HG03280 (cell line): ENCODE data around the gene BIN2.
"Not testable (repeated sequence)": the region's sequence is repeated elsewhere in the genome, so short reads cannot be mapped to it uniquely, and the experiment has no call there.

ENCODE experiments used
- ATAC-seq: cut with Tn5 transposase; IDR thresholded peaks from one replicate; pipeline ENCODE4 v1.9.1; 2021; ENCODE audit warnings: mild to moderate bottlenecking, moderate library complexity; ENCODE audit not compliant: unreplicated experiment

The BIN2 gene

DNA sequence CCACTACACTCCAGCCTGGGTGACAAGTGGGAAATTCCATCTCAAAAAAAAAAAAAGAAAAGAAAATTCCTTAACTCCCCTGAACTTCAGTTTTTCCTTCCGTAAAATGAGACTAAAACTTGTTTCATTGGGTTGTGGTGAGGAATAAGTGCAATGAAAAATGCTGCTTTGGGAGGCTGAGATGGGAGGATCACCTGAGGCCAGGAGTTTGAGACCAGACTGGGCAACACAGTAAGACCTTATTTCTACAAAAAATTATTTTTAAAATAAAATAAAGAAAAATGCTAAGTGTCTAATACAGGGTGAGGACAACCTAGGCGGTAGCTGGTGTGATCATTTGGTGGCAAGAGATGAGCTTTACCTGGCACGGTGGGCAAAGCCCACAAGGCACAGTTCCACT, 60.6 kb downstream of the BIN2 start:
- ATAC-seq: no peak

DNA sequence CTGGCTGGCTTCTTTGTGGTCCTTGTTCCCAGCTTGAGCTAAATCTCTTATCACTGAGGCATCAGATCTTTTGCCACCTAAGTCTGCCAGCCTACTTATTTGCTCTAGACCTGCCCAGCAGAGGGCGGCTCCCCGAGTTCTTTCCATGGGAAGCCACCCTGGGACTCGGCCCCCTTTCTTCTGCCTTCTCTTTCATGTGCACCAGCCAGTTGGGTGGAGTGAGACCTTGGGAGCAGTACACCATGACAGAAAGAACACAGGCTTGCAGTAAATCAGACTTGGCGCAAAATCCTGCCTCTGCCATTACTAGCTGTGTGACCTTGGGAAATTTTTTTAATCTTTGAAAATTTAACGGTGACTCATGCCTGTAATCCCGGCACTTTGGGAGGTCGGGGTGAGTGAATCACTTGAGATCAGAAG, 61.2 kb downstream of the BIN2 start:
- no peak for ATAC-seq

DNA sequence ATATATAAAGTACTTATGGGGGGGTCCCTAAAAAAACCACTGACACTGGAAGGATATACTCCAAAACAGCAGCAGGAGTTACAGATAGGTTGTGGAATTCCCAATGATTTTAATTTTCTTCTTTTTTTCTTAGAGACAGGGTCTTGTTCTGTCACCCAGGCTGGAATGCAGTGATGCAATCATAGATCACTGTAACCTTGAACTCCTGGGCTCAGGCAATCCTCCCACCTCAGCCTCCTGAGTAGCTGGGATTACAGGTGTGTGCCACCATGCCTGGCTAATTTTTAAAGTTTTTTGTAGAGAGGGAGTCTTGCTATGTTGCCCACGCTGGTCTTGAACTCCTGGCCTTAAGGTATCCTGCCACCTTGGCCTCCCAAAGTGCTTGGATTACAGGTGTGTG, 64.4 kb downstream of the BIN2 start:
- ATAC-seq: not testable (repeated sequence)

DNA sequence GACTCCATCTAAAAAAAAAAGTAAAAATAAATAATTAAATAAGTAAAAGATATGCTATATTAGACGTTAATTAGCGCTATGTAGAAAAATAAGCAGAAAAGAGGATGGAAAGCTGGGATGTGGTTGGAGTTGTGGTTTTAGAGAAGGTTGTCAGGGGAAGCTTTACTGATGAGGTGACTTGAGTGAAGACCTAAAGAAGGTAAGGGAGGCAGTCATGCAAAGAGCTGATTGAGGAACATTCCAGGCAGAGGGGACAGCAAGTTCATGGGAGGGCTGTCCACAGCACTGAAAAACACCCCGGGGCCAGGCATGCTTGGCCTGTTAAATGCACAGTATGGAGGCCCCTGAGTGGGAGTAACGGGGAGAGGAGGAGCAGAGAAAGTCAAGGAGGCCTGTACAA, 69.4 kb downstream of the BIN2 start:
- no peak for ATAC-seq

DNA sequence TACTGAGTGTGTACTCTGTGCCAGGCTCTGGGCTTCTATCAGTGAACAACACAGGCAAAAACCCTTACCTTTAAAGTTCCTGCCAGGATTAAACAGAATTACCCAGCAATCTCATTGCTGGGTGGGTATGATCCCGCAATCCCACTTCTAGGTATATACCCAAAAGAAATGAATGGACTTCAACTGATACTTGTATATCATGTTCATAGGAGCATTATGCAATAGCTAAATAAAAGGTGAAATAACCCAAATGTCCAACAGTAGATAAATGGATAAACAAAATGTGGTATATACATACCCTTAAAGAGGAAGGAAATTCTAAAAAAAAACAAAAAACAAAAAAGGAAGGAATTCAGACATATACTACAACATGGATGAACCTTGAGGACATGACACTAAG, 70.7 kb downstream of the BIN2 start:
- ATAC-seq: no peak

DNA sequence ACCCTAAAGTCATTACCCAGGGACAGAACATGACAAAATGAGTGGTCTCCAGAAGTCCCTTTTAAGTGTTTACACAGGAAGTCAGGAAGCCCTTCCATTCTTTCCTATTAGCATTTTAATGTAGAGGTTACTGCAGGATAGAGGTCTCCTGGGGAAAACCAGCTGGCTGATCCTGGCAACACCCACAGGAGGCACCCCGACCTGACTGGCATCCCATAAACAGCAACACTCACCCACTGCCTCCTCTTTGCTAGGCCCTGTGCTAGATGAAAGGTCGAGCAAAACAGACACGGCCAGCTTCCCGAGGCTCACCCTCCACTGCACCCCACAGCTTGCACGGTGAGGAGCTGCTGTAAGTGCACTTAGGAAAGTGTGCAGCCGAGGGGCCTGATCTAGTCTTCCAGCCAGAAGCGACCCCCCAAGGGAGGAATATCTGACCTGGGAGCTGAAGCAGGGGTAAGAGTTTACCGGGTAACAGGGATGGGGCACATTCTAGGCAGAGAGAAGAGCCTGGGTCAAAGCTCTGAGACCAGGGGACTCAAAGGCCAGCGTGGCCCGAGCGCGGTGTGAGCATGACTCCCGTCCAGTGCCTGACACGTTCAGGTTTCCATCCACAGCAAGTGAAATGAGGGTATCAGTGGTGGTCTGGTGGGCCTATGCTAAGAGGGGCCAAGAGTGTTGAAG, 76.3 kb downstream of the BIN2 start:
- ATAC-seq: no peak

DNA sequence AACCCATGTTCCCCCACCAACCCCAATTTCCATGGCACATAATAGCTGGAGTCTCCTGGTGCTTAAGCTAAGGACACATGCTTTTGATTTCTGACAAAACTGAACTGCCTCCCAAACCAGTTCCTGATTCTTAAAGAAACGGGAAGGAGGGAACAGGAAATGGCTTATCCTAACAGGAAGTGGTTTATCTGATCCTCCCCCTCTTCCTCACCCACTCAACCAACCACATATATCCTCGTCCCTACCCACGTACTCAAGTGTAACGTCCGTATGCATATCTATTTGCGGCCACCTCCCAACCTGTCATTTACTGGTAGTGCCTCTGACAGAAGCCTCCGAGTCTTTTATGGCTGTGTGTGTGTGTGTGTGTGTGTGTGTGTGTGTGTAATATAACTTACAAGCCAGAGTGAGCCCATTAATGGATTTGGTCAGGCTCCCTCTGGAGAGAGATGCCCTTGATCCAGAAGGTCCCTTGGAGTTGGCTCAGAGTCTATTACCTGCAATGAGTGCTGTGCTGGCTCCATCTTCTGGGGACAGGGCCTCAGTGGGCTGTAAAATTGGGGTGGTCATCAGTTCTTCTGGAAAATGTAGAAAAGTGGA, 77.6 kb downstream of the BIN2 start:
- no peak for ATAC-seq

DNA sequence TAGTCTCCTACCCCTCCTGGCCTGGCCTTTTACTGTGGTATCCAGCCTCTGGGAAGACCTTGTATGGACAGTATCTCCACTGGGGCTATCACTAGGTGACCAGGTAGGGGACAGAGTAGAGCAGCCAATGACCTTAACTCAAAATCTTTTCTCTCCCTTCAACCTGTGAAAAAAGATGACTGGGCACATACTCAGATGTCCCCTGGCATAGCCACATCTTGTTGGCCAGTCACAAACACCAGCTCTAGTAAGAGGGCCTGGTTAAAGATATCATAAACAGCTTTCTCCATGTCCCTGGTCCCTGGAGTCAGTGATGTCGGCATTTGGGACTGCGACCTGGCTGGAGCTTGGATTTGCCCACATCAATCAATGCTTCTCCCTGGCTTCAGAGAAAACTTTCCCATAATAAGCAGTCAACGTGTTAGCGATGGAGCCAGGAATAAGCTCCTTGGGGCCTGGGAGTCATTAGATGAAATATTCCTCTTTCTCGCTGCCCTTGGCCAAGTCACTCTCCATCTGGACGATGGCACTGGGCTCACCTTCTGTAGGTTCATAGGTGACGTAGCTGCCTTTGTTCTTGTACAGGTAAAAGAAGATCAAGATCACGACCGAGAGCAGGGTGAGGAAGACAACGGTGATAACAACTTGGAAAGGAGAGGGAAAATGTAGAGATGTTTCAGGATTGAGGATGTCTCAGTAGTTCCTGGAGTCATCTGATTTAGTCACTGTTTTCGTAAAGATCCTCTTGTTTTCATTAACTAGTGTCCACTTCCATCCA, 78.3 kb downstream of the BIN2 start:
- ATAC-seq: no peak

DNA sequence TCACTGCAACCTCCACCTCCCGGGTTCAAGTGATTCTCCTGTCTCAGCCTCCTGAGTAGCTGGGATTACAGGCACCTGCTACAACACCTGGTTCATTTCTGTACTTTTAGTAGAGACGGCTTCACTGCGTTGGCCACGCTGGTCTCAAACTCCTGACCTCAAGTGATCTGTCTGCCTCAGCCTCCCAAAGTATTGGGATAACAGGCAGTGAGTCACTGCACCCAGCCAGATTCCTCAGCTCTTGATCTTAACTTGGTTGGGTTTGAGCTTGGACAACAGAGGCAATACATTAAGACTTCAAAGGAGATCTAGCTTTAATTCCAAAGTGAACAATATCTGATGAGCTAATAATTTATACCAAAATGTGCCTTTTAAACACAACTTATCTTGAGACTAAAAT, 79.7 kb downstream of the BIN2 start:
- ATAC-seq: no peak

DNA sequence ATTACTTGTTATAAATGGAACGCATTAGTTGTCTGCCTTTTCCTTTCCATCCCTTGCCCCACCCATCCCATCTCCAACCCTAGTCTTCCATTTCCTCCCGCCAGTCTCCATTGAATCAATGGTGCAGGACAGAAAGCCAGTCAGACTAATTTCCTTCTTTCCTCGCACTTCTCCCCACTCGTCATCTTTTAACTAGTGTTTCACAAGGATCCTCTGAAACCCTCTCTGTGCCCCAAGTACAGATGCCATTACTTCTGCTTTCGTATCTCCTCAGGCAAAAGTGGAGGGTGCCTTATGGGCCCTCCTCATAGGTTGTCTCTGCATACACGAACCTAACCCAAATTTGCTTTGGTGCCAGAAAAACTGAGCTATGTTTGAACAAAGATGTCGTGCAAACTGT, 81.1 kb downstream of the BIN2 start:
- ATAC-seq: no peak

DNA sequence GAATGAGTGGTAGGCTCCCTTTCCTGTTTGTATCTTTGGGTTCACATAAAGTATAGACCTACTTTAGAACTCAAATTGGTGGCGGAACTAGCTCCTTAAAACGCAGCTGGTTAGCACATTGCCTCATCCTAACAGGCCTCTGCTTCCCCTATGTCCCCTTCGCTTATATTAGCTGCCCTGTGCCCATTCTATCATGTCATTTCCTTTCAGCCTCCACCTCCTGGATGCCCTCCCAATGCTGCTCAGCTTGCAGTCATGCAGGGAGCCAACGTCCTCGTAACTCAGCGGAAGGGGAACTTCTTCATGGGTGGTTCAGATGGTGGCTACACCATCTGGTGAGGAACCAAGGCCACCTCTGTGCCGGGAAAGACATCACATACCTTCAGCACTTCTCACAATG, 81.9 kb downstream of the BIN2 start:
- no peak for ATAC-seq

DNA sequence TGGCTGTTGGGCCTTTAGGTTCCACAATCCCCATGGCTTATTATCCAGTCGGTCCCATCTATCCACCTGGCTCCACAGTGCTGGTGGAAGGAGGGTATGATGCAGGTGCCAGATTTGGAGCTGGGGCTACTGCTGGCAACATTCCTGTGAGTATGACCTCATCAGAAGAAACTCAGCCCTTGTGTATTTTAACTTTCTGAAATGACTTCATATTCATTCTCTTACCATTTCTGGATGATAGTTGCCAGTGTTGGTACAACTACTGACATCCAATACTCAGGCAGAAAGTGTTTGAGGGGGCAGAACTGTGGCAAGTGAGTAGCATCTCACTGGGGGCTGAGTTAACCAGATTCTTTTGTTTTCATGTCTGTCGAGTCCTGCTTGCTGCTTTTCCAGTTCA, 83.0 kb downstream of the BIN2 start:
- ATAC-seq: no peak

DNA sequence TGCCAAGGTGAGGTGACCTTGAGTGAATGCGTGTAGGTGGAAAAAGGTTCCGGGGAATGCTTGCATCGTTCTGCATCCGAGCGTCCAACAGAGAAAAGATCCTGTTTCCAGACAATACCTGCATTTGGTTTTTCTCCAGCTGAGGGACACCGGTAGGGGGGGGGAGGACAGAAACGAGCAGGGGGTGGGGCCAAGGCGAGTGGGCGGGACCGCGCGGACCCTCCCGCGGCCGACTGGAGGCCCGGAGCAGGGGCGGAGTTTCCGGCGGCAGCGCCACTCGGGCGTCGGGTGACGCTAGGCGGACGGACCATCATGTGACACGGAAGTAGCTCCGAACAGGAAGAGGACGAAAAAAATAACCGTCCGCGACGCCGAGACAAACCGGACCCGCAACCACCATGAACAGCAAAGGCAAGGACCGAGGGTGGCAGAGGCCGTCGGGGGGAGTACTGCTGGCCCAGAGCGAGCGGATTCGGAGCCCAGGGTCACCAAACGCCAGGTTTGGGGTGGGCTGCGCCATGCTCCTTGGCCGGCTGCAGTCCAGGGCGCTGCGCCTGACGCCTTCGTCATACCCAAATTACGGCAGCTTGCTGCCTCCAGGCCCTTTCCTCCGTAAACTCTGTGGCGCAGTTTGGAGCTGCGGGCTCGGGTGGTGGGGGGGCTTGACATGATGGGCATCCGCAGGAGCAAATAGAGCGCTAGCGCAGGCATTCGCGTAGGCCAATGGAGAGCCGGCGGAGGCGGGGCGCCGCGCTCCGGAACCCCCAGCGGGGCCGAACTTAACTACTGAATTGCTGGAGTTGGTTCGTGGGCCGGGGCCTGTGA, 85.3 kb downstream of the BIN2 start, which contains the start of gene DAZAP2:
DAZAP2 (plus strand) TSS at position 317 of the 825 bp plus-strand sequence; CDS start at position 399, 82 bp downstream.
- ATAC-seq: peak; percentile 93

DNA sequence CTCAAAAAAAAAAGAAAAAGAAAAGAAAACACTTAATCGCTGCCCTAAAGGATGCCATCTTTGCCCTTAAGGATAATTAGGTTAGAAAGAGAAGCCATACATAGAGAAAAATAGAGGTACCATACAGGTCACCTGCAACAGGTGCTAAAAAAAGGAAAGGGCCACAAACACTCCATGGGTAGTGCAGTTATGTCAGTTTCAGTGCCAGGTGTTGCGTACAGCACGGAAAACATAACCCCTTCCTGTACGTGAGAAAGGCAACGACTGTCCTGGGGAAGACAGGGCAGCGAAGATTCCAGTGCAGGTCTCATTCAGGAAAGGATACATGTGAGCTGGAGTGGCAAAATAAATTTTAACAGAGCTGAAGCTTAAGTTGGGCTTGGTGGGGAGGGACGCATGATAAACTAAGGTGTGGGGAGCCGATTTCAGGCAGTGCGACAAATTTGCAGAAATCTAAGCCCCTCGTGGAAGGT, 85.9 kb downstream of the BIN2 start:
- ATAC-seq: peak; percentile 13

DNA sequence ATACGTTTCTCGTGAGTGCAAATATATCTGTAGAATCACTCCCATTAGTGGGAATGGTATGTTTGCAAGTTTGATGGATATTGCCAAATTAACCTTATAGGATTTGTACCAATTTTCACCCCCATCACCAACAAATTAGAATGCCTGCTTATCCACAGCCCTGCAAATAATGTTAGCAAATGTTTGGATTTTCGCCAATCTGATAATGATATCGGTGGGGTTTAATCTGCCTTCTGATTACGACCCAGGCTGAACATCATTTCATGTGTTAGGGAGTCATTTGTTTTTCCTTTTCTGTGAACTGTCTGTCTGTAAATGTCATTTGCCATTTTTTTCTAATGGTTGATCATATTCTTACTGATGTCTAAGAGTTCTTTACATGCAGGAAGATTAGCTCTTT, 89.4 kb downstream of the BIN2 start:
- ATAC-seq: no peak

DNA sequence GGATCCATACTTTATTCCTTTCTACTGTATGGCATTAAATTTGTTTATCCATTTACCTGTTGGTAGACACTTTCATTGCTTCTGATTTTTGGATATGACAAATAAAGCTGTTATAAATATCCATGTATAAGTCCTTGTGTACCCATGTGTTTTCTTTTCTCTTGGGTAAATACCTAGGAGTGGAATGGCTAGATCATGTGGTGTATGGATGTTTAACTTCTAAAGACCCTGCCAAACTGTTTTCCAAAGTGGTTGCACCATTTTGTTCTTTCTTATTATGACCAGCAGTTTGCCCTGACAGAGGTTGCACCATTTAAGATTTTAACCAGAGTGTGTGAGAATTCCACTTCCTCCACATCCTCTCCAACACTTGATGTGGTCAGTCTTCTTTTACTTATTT, 91.3 kb downstream of the BIN2 start:
- no peak for ATAC-seq
